GM21367 (cell line): Measurements from ENCODE around the gene LRP2.

Experiments
- ATAC-seq: cut with Tn5 transposase; IDR thresholded peaks from one replicate; pipeline ENCODE4 v1.9.1; 2021; ENCODE audit not compliant: unreplicated experiment

The LRP2 gene

DNA sequence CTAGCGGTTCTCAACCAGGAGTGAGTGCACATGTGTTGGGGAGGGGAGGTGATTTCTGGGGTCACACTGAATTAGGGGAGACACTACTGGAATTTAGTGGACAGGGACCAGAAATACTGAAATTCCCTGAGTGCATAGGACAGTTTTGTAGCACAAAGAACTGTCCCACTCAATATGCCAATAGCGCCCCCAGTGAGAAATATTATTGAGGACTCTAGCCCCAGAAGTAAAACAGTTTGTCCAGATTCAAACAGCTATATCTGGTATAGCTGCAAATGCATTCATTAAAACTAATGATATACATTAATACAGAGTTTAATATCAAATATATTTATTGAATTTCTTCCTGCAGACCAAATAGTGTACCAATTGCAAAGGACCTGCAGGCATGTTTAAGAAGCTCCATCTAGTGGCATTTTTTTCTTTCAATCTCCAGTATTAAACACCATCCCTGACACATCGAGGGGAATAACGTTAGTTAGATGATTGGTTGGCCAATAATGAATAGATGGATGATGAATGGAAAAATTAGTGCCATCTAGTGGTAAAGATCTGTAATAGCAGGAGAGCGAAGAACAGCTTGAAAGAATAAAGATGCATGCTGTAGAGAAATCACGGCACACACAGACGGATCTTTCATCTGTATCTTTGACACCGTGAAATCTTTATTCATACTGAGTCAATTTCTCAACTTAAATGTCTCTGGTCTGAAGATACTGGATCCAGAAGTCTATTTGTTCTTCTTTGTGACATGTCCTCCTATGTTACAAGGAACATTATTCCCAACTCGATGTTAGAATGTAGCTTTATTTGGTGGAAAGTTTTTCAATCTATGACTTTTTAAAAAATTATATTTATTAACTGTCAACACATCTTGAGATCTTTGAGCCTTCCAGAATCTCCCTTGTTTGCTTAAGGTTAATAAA, 230.5 kb downstream of the LRP2 start:
- peak; percentile 83 for ATAC-seq

DNA sequence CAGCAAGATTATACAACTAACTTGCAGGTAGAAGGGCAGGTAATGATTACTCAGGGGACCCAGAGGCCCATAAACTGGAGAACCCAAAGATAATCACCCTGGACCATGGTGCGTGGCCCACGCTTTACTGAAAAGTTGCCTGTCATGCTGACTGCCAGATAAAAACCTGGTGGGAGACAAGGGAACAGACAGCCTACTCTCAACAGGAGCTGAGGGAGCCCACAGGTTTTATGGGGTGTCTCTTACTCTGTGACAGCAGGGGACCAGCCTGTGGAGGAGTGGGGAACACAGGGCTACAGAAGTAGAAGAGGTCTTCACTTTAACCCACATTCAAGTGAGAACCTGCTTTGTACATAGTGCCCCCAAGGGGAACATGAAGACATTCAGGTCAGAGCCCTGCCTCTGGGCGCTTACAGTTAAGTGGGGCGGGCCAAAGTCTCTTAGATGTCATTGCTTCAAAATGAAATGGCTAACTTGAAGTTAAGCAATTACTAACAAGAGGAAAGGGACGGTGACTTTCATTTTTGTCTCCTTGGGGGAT, 232.6 kb downstream of the LRP2 start:
- no peak for ATAC-seq

DNA sequence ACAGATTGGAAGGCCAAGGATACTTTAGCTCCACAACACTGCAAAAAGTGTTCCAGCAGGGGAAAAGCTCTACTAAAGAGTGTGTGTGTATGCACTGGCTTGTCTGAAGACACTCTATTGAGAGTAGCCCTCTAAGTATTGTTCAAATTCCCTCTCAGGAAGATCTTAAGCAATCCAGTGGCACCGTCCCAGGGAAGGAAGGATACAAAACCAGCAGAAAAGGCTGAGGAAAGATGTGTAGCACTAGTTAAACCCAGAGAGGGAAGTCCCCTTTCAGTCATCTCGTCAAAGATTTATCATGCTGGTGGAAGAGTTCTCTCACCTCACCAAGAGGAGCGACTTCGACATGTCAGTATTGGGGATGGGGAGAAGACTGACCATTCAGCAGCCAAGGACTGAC, 242.5 kb downstream of the LRP2 start:
- ATAC-seq: no peak

DNA sequence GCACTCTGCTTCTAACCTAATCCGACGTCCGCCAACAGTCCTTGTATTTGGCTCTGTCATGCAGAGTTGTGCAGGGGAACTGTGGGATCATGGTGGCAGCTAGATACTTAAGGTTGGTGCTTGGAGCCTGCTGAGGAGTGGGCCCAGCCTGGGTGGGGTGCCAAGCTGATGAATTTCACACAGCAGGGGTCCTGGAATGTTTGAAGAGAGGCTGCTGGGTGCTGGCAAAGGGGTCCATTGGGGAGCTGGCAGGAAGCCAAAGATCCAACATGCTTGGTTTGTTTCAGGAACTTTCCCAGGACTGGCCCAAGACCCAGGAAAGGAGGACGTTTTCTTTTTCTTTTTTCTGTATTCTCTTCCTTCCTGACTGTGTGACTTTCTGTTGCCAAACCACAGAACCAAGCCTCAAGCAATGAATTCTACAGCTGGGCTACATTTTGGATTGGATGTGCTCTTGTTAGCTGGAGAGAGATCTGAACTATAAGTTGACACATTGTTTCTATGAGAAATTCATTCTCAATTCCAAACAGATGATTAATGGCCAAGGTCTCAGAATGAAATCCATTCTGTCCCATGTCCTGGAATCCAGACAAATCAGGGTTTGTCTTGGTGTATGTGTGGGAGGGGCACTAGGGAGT, 243.1 kb downstream of the LRP2 start:
- ATAC-seq: no peak

DNA sequence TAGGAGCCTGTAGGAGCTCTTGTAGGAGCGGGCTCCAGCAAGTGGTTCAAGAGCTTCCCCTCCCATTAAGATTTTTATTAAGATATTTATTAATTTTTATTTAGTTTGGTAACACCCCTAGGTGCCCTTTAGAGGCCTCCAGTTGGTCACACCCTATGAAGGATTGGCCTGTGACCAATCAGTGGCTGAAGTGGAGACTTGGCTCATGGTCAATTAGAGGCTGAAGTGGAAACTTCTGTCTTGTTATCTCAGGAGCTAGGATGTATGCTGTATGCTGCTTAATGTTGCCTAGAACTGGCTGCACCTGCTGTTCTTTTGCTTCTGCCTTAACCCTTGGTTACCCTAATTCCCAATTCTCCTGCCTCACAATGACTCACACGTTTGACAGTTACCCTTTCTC, 244.3 kb downstream of the LRP2 start:
- ATAC-seq: no peak

DNA sequence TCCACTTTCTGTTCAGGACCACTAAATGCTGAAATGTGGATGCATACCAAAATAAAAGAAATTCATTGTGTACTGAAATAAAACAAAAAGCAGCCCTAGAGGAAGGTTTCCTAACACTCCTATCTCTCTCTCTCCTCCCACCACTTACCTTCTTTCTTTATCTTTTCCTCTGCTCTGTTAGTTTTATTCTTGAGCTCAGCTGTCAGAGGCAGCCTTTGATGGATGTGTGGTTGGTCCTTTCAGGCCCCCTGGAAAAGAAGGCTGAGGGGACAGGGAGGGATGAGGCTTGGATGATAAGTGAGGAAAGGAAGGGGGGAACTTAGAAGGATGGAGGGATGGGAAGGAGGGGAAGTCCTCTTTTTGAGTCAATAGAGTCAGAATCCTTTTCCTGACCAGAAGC, 245.3 kb downstream of the LRP2 start:
- ATAC-seq: no peak

DNA sequence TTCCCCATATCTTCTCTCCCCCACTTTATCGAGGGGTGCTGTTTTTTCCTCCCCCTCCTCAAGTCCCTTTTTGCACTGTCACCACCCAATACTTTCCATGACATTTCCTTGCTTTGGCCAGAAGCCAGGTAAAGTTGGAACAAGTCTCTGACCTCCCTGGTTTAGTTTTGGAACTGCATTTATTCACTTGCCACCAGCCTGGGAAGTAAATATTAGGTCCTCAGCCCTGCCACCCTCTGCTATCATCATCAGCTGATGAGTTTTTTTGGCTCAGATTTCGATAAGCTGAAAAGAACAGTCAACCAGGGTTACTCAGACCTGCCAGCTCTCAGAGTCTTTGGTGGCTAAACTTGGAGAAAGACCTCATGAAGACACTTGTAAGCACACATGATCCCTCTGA, 246.0 kb downstream of the LRP2 start:
- ATAC-seq: no peak

DNA sequence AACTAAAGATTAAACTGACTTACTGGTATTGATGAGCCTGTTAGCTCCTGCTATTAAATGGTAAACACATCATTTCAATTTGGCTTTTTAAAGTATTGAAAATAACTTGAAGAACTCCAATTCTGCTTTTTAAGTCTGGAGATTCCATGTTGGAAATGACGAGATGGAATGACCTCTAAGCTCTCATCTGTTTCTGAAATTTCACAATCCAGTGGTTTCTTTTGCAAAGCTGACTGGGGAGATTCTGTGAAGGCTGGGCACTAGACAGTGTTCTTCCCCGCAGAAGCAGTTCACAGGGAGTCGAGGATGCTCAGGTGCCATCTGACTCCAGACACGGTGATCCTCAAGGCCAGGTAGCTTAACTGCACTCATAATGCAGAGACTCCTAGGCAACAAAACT, 248.3 kb downstream of the LRP2 start:
- no peak for ATAC-seq

DNA sequence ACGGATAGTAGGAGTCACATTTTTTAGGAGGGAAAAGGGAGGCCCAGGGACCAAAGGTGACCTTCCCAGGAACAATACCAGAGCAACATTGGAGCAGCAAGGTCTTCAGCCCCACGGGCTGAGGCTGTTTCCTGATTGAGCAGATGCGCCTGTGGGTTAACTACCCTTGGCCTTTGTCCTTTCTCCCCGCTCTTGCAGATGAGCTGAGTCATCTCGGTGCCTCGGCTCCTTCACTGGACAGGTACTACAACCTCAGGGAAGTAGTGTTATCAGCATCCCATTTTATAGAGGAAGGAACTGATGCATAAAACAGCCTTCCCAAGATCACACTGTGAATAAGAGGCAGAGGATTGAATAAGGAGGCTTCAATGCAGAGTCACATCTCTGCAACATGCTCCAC, 249.5 kb downstream of the LRP2 start:
- no peak for ATAC-seq

DNA sequence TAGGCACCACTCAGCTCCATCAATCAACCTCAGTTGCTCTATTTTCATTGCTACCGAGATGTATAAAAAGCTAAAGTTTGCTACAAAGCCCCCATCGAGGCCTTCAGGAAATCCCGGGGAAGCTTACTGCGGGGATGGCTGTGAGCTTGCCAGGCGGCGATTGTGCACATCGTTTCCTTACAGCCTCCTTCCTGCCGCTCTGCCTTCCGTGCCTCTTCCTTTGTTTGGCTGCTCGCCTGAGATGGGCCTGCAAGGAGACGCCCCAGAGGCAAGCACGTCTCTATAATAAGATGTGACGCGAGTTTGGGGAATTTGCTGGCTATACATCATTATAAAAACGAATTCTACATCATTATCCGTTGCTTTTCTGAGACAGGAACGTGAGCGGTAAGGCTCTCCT, 251.4 kb downstream of the LRP2 start:
- ATAC-seq: no peak

DNA sequence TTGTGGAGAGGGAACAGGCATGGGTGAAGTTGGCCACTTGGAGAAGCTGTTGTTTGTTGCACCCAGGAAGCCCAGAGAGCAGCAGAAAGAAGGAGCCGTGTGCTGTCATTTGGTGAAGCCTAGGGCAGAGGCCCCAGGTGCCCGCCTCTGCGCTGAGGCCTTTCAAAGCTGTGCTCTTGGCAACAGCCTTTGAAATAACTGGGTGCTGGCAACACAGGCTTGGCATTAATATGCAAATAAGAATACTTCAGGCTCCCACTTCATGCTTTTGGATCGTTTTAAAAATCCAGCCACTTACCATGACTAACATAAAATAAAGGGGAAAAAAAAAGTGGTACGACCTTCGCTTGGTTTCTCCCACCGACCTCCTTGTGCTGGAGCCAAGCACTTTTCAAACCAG, 251.9 kb downstream of the LRP2 start:
- no peak for ATAC-seq

DNA sequence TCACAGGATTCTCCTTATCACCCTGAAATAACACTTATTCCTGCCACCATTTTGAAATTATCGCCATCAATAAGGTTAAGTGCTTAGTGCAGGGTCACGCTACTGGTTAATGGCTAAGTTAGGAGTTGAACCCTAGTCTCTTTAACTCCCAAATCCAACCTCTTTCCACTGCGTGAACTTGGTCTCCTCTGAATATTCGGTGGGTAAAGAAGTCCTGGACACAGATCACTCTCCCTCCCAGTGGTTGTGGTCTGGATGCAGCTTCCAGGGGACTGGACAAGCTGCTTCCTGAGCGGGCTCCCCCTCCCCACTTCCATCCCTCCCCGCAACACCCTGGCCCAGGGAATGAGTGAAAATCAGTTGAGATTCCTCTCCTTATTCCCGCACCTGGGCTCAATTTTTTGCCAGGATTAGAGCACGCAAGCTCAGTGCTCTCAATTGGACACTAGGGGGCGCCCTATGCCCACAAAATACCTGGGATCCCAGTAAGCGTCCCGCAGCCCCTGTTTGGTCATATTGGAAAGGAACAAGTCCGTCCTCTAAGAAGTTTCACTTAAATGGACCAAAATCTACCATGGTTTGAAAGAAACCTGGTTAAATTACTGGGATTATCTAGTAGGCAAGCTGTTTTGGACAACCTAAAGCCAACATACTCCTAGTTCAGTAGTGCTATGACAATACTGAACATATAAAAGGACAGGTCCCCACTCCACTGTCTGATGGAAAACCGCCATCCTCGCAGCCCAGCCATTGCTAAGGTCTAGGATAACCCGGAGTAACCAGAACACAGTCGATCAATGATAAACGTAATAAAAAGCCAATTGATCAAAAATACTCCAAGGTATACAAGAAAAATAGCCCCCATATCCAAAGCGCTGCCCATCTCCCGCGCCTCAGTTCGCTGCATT, 252.6 kb downstream of the LRP2 start:
- ATAC-seq: peak; percentile 49

DNA sequence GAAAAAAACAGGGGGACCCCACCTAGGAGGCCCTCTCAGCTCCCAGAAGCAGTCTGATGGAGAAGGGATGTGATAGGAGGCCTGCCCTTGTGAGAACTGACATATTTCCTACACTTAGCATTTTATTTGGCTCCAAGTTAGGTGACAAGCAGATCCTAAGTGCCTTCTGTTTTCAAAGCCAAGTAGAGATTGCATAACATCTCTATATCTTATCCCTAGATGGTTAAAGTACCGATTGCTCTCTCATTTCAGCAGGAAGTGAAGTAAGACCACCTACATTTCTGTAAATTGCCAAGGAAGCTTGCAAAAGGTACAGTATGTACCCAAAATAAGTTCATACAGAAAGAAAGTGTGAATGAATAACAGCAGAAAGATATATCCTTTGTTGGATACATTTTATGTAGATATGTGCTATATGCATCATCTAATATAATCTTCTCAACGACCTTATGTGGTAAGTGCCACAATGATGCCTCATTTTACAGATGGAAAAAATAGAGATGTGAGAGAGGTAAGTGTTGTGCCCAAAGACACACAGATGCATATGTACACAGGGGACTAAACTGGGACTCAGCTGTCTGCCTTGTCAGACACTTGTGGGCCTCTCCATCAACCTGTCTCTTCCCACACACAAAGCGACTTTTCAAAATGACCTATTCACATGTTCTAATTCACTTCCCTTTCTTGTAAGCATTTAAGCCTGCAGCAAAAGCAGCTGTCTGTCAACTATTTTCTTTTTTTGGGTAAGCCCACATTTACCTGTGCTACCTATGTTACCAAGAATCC, 254.0 kb downstream of the LRP2 start:
- ATAC-seq: no peak

DNA sequence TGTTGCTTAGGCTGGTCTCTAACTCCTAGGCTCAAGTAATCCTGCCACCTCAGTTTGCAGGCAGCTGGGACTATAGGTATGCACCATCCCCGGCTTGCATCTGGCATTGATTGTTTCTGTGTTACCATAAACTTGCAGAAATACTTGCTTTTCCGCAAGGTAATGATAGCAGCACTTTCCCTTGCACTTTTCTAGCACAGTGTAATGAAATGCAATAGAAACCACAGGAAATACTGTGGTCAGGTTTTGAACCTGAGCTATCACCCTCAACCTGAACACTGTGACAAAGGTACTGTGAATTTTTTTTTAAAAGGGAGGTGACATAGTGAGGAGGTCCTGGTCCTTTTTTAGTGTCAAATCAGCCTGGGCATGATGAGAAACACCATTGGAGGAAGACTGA, 254.7 kb downstream of the LRP2 start:
- peak; percentile 93 for ATAC-seq

DNA sequence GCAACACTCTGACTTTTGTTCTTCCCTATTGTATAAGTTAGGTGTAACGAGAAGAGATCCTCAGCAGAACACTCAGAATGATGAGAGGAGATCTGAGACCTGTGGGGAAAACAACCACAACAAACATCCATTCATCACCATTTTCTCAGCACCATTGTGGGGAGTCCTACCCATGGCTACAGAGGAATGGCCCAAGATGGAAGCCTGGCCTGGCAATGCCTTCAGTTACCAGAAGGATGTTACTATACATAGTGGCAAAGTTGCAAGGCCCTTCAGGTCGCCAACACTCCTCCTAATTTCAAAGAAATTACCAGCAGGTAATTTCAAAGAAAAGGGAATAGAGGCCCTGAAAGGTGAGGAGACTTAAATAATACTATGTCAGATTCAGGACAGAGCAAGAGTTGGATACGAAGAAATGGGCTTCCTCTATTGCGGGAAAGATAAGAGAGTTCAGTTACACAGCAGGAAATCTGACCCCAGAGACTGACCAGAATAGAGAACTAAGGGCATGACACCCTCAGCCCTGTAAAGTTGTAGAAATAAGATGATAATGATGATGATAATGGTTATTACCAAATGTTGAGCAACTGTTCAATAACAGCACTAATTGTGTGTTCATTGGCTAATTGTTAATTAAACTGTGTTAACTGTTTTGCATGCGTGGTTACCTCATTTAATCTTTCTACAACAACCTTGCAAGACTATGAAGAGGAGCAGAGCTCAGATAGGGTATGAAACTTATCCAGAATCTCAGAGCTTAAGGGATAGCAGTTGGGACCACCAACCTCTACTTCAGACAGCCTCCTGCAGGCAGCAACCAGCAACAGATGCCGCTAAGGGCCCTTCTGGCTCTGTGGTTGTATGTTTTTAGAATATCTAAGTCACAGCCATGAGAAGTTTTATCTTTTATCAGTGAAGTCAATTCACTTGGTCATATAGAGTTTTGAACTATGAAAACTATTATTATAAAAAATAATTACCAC, 255.5 kb downstream of the LRP2 start:
- ATAC-seq: no peak

DNA sequence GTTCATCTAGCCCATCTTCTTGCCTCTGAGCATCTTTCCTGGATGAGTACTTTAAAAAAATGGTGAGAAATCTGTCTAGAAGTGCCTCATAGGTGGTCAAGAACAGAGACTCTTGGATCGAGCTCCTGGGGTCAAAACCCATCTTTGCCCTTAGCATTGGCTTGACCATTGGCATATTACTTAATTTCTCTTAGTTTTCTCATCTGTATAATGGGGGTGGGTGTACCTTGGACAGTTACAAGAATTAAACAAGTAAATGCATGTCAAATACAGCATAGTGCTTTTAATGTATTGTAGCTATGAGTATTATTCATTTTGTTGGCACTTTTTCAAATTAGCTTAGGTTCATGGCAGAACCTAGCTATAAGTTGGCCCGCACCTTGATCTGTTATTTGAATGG, 256.2 kb downstream of the LRP2 start:
- no peak for ATAC-seq

DNA sequence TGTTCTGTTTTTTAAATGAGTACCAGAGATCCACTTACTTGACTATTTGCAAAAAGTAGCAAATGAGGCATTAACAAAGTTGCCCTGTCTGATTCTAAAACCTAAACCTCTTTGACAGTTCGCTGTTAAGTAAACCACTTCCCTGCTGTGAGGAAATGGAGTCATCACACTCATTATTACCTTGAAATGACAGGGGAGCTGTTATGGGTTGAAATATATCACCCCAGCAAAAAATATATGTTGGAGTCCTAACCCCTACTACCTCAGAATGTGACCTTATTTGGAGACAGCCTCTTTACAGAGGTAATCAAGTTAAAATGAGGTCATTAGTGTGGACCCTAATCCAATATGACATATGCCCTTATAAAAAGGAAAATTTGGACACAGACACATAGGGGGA, 256.9 kb downstream of the LRP2 start:
- no peak for ATAC-seq

DNA sequence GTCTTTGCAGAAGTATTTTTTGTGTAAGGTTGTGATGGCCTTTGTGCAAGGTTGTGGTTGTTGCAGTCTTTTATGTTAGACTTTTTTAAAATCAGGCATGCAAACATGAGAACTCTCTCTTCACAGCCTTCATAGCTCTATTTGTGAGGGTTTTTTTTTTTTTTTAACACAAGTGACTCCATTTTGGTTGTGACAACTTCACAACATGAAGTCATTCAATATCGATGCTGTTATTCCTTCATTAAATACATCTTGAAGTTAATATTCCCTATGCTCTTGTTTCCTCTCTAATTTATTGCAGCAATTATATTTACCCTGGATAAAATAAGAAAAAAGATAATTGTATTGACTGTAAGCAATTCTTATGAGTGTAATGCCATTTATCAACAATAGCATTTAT, 257.5 kb downstream of the LRP2 start:
- no peak for ATAC-seq

DNA sequence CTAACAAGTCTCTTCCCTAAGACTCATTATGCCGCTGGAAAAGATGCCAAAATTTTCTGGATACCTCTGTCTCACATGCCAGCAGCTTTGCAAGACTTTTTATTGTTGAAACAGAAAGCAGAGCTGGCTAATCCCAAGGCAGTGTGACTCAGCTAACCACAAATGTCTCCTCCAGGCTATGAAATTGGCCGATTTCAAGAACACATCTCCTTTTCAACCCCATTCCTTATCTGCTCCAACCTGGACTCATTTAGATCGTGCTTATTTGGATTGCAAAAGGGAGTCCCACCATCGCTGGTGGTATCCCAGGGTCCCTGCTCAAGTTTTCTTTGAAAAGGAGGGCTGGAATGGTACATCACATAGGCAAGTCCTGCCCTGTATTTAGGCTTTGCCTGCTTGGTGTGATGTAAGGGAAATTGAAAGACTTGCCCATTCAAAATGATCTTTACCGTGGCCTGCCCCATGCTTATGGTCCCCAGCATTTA, 266.7 kb downstream of the LRP2 start:
- no peak for ATAC-seq
